Ishikawa (cell line): ENCODE data around the gene AKAP6.

Experiments
- CEBPB ChIP-seq: IDR thresholded peaks from 2 replicates; pipeline ENCODE4 v1.6.1; 2012
- CREB1 ChIP-seq: IDR thresholded peaks from 2 replicates; pipeline ENCODE4 v1.6.1; 2012; ENCODE audit warnings: low read depth
- EGR1 ChIP-seq: IDR thresholded peaks from 2 replicates; pipeline ENCODE4 v1.6.1; 2012
- EP300 ChIP-seq: IDR thresholded peaks from 2 replicates; pipeline ENCODE4 v1.6.1; 2012; ENCODE audit warnings: borderline replicate concordance
- FOXM1 ChIP-seq: IDR thresholded peaks from 2 replicates; pipeline ENCODE4 v1.6.1; 2012; ENCODE audit warnings: low read depth, borderline replicate concordance
- NFIC ChIP-seq: IDR thresholded peaks from 2 replicates; pipeline ENCODE4 v1.6.1; 2012
- RAD21 ChIP-seq: IDR thresholded peaks from 2 replicates; pipeline ENCODE4 v1.6.1; 2012; ENCODE audit warnings: low read depth
- TAF1 ChIP-seq: IDR thresholded peaks from 2 replicates; pipeline ENCODE4 v1.6.1; 2012; ENCODE audit warnings: low read depth, mild to moderate bottlenecking
- TCF12 ChIP-seq: IDR thresholded peaks from 2 replicates; pipeline ENCODE4 v1.6.1; 2012; ENCODE audit warnings: low read depth
- TEAD4 ChIP-seq: IDR thresholded peaks from 2 replicates; pipeline ENCODE4 v1.6.1; 2012
- YY1 ChIP-seq: IDR thresholded peaks from 2 replicates; pipeline ENCODE4 v1.6.1; 2012; ENCODE audit warnings: low read depth
- ZBTB7A ChIP-seq: IDR thresholded peaks from 2 replicates; pipeline ENCODE4 v1.6.1; 2012; ENCODE audit warnings: low read depth
- TF ChIP-seq, protein P1 (sequence below): IDR thresholded peaks from 2 replicates; pipeline ENCODE4 v1.6.1; 2012; ENCODE audit warnings: low read depth, mild to moderate bottlenecking
- TF ChIP-seq, protein P2 (sequence below): IDR thresholded peaks from 2 replicates; pipeline ENCODE4 v1.6.1; 2012

DNA sequence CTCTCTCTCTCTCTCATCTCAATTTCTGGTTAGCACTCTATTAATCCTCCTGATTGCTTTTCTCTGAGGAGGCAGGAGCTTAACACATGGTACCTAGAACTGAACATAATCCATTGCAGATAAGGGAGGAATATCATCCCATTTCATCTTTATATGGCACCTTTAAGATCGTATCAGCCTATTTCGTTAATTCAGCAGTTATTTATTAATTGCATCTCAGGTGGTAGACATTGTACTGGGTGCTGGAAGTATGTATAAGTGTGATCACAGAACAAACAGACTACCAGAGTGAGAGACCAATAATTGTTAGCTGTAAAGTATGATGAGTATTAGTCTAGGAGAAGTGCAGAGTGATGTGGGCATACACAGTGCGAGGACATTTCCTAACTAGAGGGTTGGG is 39.0 kb downstream of the AKAP6 start:
- TF ChIP-seq YY1 (no peak), CREB1 (no peak), TCF12 (no peak), EP300 (no peak), RAD21 (no peak), TEAD4 (no peak), TAF1 (no peak), FOXM1 (no peak), NFIC (no peak), CEBPB (no peak), EGR1 (no peak), ZBTB7A (no peak)
- TF ChIP-seq, protein P1, sequence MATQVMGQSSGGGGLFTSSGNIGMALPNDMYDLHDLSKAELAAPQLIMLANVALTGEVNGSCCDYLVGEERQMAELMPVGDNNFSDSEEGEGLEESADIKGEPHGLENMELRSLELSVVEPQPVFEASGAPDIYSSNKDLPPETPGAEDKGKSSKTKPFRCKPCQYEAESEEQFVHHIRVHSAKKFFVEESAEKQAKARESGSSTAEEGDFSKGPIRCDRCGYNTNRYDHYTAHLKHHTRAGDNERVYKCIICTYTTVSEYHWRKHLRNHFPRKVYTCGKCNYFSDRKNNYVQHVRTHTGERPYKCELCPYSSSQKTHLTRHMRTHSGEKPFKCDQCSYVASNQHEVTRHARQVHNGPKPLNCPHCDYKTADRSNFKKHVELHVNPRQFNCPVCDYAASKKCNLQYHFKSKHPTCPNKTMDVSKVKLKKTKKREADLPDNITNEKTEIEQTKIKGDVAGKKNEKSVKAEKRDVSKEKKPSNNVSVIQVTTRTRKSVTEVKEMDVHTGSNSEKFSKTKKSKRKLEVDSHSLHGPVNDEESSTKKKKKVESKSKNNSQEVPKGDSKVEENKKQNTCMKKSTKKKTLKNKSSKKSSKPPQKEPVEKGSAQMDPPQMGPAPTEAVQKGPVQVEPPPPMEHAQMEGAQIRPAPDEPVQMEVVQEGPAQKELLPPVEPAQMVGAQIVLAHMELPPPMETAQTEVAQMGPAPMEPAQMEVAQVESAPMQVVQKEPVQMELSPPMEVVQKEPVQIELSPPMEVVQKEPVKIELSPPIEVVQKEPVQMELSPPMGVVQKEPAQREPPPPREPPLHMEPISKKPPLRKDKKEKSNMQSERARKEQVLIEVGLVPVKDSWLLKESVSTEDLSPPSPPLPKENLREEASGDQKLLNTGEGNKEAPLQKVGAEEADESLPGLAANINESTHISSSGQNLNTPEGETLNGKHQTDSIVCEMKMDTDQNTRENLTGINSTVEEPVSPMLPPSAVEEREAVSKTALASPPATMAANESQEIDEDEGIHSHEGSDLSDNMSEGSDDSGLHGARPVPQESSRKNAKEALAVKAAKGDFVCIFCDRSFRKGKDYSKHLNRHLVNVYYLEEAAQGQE, result no peak
- TF ChIP-seq, protein P2, sequence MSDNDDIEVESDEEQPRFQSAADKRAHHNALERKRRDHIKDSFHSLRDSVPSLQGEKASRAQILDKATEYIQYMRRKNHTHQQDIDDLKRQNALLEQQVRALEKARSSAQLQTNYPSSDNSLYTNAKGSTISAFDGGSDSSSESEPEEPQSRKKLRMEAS, result no peak
